ENCODE results near the gene BCAT1. TPM values are rescaled to one million over a fixed set of nuclear protein-coding genes. Genes with fewer than 3 reads are reported as not detected.

BCAT1 gene
- total RNA-seq, 4 donors from 2014 or later: 3.9 to 36.3 (median 13.7) TPM

- Histone ChIP-seq H3K4me3 (no peak overlapping the region), H3K36me3 (no peaks in the 10 kb centered on the region), H3K27ac (no peak overlapping the region), H3K27me3 (no peaks in the 10 kb centered on the region), H3K4me1 (no peaks in the 10 kb centered on the region), H3K9me3 (no peaks in the 10 kb centered on the region)
- no peak for DNase-seq
- TF ChIP-seq POLR2A (IDR thresholded peaks at IDR 0.05) (no peak), CTCF (IDR thresholded peaks at IDR 0.05) (no peak)
Measured at GRCh38 chr12:24767016-24767415, 181.9 kb downstream of the BCAT1 start.

DNA sequence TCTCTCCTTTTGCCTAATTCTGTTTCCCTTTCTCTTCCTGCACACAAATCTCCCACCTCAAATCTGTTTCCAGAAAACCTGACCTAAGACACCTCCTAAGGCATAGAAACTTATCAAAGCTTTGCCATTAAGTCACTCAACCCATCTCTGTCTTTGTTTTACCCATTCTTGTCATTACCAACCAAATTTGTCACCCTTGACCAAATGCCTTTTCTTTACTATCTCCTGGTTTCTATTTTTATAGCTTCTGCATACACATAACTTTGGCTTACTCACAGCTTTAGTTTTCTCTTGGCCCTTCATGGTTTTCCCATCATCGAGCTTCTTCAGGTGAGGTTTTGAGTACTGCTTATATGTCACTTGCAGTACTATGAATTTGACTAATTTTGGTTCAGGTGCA, 184.2 kb downstream of the BCAT1 start:
- Histone ChIP-seq H3K4me1 (no peaks in the 10 kb centered on the region), H3K27me3 (no peaks in the 10 kb centered on the region), H3K27ac (no peak overlapping the region), H3K9me3 (no peaks in the 10 kb centered on the region), H3K36me3 (no peaks in the 10 kb centered on the region), H3K4me3 (no peak overlapping the region)
- TF ChIP-seq CTCF (IDR thresholded peaks at IDR 0.05): no peak
- TF ChIP-seq POLR2A (IDR thresholded peaks at IDR 0.05): no peak
- DNase-seq: no peak

- H3K27me3 ChIP-seq: no peaks in the 10 kb centered on the region
- no peak overlapping the region for H3K4me3 ChIP-seq
- TF ChIP-seq POLR2A (IDR thresholded peaks at IDR 0.05) (no peak), CTCF (IDR thresholded peaks at IDR 0.05) (no peak)
- no peaks in the 10 kb centered on the region for H3K9me3 ChIP-seq
- no peak overlapping the region for H3K27ac ChIP-seq
- H3K4me1 ChIP-seq: no peaks in the 10 kb centered on the region
- no peak for DNase-seq
- no peaks in the 10 kb centered on the region for H3K36me3 ChIP-seq
Measured at GRCh38 chr12:24760606-24761378, 188.1 kb downstream of the BCAT1 start.

- no peaks in the 10 kb centered on the region for H3K4me1 ChIP-seq
- H3K9me3 ChIP-seq: no peaks in the 10 kb centered on the region
- H3K27ac ChIP-seq: no peak overlapping the region
- no peak for DNase-seq
- no peaks in the 10 kb centered on the region for H3K36me3 ChIP-seq
- TF ChIP-seq POLR2A (IDR thresholded peaks at IDR 0.05) (no peak), CTCF (IDR thresholded peaks at IDR 0.05) (no peak)
- no peaks in the 10 kb centered on the region for H3K27me3 ChIP-seq
- no peak overlapping the region for H3K4me3 ChIP-seq
Measured at GRCh38 chr12:24760162-24760561, 188.7 kb downstream of the BCAT1 start.

Other genes with a start within 250 kb of the BCAT1 start
- 1 to 10 TPM in 1 of 4 donors, not detected in 3; 1.7 TPM for gene DNAI7, start 246.1 kb upstream of the BCAT1 start, total RNA-seq
- gene ETFRF1, start 246.1 kb upstream of the BCAT1 start, total RNA-seq: 10 to 100 TPM; 13.8 to 43.7 (median 32.5) TPM

Data from Peyer's patch (tissue), 4 donors.